Hematopoietic multipotent progenitor cell treated with erythropoietin and hydrocortisone succinate and interleukin-3 and kit ligand, for 17 days (in vitro differentiated cells): Measurements from ENCODE around the gene HJURP.
A peak's percentile ranks its signal among the peaks of the same experiment; 100 is the strongest.

Experiments used
- DNase-seq: peaks from one replicate; pipeline ENCODE4 v3.0.0-alpha.2; 2015; ENCODE audit warnings: low spot score

Gene HJURP

DNA sequence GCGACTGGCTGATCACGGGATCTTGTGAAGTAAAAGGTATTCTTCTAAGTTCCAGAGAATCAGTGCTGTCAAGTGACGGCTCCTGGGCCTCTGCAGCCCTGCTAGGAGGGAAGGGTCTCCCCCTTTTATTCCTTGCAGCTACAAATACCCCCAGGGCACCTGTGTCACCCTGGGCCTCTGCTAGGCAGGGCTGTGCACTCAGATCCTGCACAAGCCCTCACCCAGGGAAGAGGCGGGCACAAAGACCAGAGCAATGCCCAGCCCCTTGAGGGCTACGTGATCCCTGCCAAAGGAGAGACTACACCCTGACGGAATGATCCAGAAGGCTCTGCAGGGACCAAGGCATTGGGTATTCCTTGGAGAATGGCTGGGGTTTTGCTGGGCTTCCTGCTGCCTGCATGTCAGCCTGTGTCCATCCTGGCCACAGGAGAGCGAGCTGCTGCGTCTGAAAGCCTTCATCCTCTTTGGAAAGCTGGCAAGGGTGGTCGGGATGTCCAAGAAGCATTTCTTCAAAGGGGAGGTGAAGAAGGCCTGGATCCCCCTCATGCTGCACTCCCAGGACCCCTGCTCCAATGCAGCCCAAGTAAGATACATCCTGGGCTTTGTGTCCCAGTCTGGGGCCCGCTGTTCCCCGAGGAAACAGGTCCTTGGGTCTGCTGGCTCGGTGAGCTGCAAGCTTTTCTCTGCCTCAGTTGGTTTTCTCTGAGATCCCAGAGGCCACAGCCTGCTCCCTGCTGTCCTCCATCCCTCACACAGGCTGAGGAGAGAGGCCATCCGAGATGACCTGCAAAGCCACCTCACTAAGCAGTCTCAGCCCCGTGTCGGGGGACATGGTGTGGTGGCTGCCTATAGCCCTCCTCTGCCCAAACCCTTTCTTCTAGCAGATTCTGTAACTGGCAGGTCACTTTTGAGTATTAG, 24.9 kb downstream of the HJURP start:
- DNase-seq: no peak

DNA sequence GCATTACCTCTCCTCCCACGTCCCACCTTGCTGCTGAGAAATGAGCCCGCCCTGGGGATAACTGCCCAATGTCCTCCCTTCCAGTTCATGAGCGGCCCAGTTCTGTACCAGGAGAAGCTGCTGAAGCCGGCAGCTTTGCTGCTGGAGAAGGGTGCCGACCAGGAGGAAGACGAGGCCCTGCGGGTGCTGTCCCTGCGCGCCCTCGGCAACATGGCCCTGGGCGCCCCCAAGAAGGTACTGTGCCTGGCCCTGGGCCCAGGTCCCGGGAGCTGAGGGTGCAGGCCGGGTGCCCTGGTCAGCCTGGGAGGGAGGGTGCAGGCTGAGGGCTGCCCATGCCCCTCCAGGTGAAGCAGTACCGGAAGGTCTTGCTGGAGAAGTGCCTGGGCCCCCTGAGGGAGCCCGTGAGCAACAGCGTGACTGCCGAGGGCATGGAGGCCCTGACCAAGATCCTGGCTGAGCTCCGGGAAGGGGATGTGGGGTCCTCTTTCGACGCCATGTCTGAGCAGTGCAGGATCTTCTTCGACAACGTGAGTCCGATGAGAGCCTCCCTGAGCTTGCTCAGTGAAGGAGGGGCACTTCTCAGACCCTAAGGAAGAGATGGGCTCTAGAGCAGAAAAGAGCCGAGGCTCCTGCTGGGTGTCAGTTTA, 25.7 kb downstream of the HJURP start:
- no peak for DNase-seq

DNA sequence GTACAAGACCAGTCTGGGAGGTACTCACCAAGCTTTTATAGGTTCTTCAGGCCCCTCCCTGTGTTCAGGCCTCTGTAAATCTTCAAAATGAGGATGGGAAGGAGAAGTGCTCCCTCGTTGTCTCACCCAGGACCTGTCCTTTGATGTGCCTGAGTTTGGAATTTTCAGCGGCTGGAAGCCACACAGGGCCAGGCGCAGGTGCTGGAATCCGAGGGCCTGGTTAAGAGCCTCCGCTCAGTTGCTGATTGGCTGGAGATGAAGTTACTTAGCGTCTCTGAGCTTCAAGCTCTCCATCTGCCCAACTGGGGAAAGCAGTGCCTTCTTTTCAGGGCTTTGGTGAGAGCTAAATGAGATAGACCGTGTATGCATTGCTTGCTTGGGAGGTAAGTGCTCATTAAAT, 30.0 kb downstream of the HJURP start:
- DNase-seq: no peak

DNA sequence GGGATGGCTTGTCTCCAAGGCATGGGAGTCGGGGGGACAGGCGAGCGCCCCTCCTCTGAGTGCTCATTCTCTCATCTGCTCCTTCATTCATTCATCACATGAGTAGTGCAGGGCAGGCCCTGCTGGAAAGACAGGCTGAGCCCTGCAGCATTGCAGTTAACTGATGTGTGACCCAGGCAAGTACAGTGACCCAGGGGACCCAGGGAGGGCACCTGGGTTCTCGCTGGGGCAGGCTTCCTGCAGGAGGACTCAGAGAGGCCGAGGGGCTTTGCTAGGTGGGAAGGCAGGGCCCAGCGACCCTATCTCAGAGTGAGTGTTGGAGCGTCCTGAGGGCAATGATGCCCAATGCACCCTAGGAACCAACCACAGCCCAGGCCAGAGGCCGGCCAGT, 30.6 kb downstream of the HJURP start:
- no peak for DNase-seq

DNA sequence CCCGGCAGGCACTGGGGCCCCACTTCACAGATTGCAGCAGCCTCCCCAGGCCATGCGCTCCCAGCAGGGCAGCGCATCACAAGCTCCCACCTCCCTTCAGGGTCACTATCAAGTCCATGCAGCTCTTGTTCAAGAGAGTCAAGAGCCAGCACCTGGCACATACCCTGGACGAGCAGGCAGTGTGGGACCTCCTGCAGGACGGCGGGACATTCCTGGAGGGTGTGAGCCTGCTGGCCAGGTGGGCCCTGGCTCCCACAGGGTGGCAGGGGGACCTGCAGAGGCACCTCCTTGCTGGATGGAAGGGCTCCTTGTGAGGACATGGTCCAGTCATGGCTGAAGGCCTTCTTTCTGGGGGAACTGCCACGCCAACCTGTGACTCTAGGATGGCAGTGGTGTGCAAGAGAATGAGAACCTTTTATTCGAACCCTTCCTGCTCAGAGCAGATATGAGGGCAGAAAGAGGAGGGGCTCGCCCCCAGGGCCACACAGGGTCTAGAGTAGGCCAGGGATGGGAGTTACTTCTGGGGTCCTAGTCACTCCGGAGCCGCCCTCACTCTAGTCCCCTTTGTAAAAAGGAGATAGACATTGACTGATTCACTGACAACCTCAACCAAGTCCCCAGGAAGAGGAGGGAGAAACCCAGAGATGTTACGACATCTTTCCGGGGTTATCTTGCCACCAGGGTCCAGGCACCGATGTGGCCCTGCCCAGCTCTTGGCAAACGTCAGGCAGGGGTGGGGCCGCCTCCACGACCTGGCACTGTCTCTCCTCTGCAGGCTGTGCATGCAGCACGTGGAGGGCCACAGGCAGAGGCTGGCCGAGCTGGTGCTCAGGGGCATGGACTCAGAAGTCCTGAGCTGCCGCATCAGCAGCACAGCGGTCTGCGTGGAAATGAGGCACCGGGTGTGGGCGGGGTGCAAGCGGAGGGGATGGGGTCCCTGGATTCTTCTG, 31.3 kb downstream of the HJURP start:
- peak; percentile 66 for DNase-seq

DNA sequence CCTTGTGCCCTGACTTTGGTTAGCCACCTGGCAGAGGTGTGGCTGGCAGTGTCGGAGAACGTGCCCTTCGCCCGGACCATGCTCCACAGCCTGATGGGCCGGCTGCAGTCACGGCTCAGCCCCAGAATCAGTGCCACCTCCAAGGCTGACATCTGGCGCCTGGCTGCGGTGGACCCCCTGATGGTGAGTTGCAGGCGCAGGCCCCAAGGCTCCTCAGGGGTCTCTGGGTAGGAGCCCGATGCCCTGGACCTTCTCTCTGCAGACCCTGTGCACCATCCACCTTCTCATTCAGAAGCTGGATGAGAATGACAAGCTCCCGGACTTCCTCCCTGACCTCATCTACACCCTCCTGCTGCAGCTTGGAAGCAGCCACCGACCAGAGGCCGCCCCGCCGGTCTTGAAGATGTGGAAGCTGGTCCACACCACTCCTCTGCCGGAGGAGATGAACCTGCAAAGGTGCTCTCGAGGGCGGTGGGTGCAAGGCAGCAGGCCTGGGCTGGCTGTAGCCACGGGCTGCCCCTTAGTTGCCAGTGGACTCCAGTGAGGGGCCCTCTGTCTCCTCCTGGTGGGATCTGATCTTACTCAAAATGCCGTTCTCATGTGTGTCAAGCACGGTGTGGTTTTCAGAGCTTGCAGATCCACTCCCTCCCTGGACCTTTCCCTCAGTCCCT, 32.1 kb downstream of the HJURP start:
- DNase-seq: no peak

DNA sequence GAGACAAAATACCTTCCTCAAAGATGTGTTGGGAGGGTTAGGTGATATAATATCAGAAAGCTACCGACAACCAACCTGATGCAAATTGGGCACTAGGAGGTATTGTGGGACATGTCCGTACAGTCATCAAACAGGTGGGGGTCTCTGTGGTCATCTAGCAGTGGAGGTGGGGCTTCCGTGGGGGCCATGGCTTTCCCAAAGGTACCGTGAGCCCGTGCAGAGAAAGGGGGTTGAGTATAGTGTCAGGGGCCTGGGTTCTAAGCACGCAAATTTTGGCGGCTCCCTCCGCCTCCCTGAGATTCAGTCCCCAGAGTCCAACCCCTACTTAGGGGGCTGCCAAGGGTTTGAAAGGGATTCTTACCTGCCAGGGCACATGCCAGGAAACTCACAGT, 32.6 kb downstream of the HJURP start:
- no peak for DNase-seq

DNA sequence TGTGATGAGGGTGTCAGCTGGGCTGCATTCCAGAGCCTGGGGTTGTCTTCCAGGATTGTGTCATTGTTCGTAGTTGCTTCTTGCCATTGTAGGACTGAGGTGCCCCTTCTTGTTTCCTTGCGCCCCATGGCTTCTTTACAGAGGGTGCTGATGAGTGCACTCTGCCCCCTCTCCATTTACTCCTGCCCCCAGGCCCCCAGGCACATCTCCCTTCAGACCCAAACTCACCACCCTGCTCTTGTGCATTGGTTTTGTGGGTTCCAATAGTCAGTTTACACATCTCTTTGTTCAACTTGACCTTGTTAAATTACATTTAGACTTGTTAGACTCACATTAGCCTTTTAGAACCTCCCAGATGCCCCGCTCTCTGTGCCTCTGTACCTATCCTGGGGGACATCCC, 33.1 kb downstream of the HJURP start:
- no peak for DNase-seq

DNA sequence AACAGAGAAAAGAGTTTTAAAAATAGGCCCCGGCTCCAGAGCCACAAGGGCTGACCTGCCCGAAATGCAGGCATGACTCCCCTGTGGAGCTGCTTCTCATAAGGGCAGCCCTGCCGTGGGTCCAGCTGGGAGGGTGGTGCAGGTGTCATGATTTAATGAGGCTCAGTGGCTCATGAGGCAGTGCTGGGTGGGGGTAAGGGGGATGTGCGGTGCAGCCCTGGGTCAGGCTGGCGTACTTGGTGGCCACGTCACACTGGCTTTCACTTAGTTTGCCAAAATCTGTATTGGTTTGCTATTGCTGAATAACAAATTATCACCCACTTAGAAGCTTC, 33.6 kb downstream of the HJURP start:
- no peak for DNase-seq

DNA sequence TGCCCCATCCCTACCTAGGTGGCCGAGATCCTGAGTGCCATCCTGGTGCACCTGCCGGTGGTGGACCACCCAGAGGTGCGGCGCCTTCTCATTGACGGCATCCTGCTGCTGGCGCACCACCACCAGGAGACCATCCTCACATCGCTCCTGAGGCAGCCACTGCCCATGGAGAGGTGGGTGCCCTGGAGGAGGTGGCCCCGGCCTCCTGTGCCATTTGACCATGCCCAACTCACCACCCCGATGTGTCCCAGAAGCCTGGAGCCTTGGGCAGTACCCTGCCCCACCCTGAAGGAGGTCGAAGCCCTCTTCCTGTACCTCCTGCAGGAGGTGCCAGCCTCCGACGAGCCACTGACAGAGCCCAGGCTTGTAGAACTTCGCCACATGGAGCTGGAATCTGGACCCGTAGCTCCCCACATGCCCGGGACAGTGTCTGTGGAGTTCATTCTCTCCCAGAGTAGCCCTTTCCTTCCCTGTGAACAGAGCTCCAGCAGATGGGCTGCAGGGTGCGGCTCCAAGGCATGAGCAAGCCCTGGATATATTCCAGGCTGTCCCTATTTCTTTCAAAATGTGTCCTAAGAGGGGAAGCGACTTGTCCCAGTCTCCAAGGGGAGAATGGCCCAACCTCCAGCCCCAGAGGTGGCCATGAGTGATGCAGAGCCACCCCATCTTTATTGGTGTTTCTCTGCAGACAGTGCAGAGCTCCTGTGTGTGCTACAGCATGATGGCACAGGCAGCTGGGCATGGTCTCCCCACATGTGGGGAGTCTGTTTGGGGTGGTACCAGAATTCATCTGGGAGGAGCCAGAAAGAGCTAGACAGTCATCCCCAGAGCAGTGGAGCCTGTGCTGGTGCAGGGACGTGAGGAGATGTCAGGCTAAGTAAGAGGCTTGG, 34.2 kb downstream of the HJURP start:
- no peak for DNase-seq

DNA sequence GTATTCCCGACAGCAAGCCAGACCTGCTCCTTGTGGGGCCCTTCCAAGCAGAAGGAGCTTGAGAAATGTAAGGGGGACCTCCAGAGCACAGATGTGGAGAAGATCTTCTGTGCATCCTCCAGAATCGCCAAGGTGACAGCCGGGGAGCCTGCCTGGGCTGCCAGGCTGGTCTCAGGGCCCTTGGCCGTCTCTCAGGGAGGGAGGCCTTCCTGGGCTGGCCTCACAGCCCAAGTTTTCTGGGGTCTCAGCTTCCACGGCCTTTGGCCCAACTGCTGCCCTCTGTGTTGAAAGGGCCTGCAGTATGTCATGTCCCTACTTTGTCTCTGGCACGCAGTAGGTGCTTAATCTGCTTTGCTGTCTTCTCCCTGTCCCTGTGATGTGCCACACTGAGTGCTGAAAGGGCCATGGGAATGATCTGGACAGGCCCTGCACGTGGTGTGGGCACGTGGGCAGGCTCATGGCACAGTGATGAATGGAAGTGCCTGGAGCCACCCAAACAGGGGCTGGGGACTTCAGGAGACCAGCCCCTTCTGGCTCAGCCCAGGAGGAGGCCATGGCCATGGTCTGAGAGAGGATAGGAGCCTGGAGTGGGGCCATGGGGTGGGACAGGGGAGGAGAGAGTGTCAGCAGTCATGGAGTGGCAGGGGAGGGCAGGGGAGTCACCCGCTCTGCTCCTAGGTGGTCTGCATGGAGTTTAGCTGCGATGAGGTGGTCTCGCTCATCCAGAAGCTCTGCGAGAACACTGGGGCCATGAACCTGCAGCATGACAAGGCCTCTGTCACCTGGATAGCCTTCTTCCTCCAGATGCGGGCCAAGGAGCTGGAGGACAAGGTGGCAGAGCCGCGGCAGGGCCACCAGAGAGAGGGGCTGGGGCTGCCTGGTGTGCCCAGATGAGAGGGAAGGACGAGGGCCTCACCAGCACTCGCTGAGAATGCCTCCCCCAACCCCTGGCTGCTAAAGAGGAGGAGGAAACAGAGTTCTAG, 35.4 kb downstream of the HJURP start:
- no peak for DNase-seq

DNA sequence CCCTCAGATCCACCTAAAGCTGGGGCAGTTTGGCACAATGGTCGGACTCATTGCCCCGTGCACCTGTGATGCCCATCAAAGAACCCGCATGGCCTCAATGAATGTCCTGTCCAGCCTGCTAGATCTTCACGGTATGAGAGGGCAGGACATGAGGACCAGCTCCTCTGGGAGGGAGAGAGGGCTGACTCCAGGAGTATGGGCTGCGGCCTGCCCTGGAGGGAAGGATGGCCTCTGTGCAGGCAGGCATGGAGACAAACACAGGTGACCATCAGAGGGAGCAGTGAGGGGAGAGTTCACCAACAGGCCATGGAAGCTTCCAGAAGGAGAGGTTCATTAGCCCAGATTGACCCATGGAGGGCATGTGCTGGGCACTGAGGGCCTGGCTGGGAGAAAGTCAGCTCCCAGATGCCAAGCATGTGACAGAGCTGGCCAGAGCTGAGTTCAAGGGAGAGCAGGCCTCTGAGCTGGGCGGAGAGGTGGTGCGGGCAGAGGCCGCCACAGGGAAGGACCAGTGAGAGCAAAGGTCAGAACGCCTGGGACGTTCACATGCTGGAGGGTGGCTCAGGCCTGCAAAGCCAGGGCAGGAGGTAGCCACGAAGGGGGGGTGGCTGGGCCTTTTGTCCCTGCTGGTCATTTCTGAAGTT, 36.2 kb downstream of the HJURP start:
- no peak for DNase-seq

DNA sequence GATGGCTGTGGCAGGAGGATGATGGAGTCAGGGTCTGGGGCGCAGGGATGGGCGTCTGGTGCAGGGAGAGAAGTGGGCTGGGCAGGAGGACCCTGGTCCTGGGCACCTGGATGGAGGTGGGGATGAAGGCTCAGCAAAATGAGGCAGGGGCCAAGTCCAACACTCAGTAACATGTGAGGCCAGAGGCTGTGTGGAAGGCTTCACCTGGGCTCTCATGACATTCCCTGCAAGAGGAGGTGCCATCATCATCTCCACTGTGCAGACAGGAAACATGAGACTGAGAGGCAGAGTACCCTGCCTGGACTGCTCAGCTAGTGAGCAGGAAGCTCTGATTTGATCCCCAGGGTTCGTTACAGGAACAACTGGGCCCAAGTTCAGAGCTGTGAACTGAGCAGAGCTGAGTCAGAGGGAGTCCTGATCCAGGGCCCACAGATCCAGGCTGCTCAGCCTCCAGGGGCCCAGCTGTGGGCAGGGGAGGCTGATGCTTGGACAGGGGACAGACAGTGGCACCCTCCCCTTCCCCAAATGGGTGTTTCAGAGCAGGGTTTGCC, 36.9 kb downstream of the HJURP start:
- DNase-seq: no peak

DNA sequence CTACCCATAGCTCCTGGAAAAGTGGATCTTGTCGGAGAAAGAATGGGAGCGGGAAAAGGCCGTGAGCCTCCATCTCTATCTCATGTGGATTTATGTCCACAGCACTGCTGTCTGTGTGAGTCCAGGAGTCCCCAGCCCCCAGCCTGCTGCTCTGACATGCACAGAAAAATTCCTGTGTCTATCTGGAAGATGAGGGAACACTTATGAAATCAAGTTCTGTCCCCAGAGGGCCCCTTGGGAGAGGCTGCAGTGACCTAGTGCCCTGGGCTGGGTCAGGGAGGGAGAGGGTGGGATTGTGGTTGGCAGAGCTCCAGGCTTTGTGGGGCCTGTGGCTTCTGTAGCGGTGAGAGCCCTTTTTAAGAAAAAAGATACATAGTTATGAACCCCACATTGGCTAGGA, 37.6 kb downstream of the HJURP start:
- DNase-seq: no peak

DNA sequence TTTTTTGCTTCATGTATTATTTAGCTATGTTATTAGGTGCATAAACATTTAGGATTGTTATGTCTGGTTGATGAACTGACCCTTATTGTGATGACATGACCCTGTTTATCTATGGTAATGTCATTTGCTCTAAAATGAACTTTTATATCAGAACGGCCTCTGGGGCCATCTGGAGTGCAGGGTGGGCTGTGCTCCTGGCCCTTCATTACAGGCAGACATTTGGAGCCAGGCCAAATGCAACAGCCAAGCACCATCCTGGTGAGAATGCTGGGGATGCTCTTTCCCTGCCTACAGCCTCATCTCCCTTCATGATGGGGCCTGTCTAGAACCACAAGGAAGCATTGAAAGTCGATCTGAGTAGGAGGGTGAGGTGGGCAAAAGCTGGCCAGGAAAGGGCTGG, 38.0 kb downstream of the HJURP start:
- no peak for DNase-seq

DNA sequence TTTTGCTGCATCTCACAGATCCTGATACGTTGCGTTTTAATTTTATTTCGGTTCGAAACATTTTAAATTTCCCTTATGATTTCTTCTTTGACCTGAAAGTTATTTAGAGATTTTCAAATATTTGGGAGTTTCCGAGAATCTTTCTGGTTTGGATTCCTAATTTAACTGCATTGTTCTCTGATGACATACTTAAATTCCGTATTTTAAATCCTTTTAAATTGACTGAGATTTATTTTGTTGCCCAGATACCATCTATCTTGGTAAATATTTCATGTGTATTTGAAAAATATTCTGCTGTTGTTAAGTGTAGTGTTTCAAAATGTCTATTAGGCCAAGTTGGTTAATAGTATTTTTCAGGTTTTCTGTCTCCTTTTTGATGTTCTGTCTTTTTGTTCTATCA, 38.5 kb downstream of the HJURP start:
- no peak for DNase-seq

DNA sequence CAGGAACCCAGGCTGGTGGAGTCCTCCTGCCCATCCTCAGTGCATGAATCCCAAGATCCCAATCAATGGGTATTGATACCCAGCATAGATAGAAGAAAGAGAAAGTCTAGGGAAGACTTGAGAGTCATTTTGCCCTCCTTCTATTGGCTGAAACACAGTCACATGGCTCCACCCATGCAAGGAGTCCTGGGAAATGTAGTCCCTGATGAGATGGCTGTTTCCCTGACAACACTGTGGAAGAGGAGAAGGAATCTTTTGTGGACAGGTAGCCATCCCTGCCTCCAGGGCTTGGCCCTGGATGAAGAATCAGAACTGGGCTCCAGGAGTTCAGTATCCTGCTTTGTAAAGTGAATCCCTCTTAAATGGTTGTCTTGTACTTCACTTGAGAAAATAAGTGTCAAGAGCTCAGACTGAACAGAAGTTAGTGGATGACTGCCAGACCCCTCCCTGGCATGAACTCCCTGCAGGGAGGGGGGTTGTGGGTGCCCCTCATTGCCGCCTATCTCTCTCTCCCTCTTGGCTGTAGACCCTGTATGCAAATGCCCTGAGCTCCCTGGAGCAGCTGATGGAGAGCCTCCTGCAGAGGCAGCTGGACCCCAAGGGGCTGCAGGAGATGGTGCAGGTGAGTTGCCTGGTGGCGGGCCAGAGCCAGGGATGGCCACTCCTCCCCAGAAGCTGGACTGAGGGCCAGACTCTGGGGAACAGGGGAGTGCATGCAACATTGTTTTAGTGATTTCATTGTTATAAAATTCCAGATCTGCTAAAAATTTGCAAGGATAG, 40.1 kb downstream of the HJURP start:
- DNase-seq: no peak
